ENCODE data around the gene ADAMTS9.

GRCh38 chr3:64604313-64604712 lies 83.5 kb downstream of the ADAMTS9 start:
- TF ChIP-seq CTCF (IDR thresholded peaks at IDR 0.05) (no peak), POLR2A (IDR thresholded peaks at IDR 0.05) (no peak)
